WTC11 (cell line): ENCODE measurements around the gene PAM. TPM values are rescaled to one million over a fixed set of nuclear protein-coding genes. Genes with fewer than 3 reads are reported as not detected.

Source experiments
- ATAC-seq: fragments of 200-7000 bp; cut with Tn5 transposase; 2 replicates; pipeline ENCODE4 v1.10.0; 2021; ENCODE audit warnings: mild to moderate bottlenecking, moderate library complexity
- CTCF ChIA-PET: fragments of 300-600 bp; sonication (Branson Sonifier 250); formaldehyde crosslinking; loops from one replicate; lab custom pipeline; 2021; ENCODE audit warnings: antibody characterized with exemption; lab: Charles Lee
- POLR2A ChIA-PET: fragments of 350-600 bp; sonication (Branson Sonifier 250); formaldehyde crosslinking; loops from one replicate; lab custom pipeline; 2021; ENCODE audit warnings: antibody characterized with exemption; lab: Charles Lee
- DNase-seq: peaks from one replicate; pipeline ENCODE4 v3.0.0; 2021; ENCODE audit warnings: low spot score
- H3K27ac Mint-ChIP-seq: 2 replicates; pipeline ENCODE4 v1.8.0; 2021; ENCODE audit warnings: mixed read lengths
- H3K27me3 Mint-ChIP-seq: 2 replicates; pipeline ENCODE4 v1.8.0; 2021; ENCODE audit warnings: low read depth, mild to moderate bottlenecking, moderate library complexity, mixed read lengths
- H3K36me3 Mint-ChIP-seq: 2 replicates; pipeline ENCODE4 v1.8.0; 2021; ENCODE audit warnings: mixed read lengths
- H3K4me1 Mint-ChIP-seq: 2 replicates; pipeline ENCODE4 v1.8.0; 2022; ENCODE audit warnings: mixed read lengths
- H3K4me3 Mint-ChIP-seq: 2 replicates; pipeline ENCODE4 v1.8.0; 2021; ENCODE audit warnings: mild to moderate bottlenecking, moderate library complexity, mixed read lengths
- H3K9me3 Mint-ChIP-seq: 2 replicates; pipeline ENCODE4 v1.8.0; 2021; ENCODE audit warnings: mixed read lengths
- CBFB ChIP-seq: sonication (generic); formaldehyde crosslinking; IDR thresholded peaks from 2 replicates; pipeline ENCODE4 v1.8.1; 2022; ENCODE audit warnings: mild to moderate bottlenecking, low read depth, missing genetic modification reagents
- CREM ChIP-seq: sonication (generic); formaldehyde crosslinking; IDR thresholded peaks from 2 replicates; pipeline ENCODE4 v1.8.1; 2022; ENCODE audit warnings: mild to moderate bottlenecking, missing genetic modification reagents, moderate library complexity
- ELF4 ChIP-seq: sonication (generic); formaldehyde crosslinking; IDR thresholded peaks from 2 replicates; pipeline ENCODE4 v1.8.1; 2022; ENCODE audit warnings: low read depth, mild to moderate bottlenecking, moderate library complexity, missing genetic modification reagents
- EMX1 ChIP-seq: fragments of 250-450 bp; sonication (Bioruptor Pico); IDR thresholded peaks from 2 replicates; pipeline ENCODE4 v1.8.0; 2021; ENCODE audit warnings: mild to moderate bottlenecking
- FOXJ3 ChIP-seq: sonication (generic); formaldehyde crosslinking; IDR thresholded peaks from 2 replicates; pipeline ENCODE4 v1.9.0; 2021; ENCODE audit warnings: missing genetic modification reagents, mild to moderate bottlenecking, borderline replicate concordance
- GABPB1 ChIP-seq: sonication (generic); formaldehyde crosslinking; IDR thresholded peaks from 2 replicates; pipeline ENCODE4 v1.8.1; 2023; ENCODE audit warnings: mild to moderate bottlenecking, missing genetic modification reagents
- GTF2I ChIP-seq: fragments of 250-450 bp; sonication (Bioruptor Pico); conservative IDR thresholded peaks from 2 replicates; pipeline ENCODE4 v1.4.0; 2021; ENCODE audit warnings: mild to moderate bottlenecking
- JUN ChIP-seq: sonication (generic); formaldehyde crosslinking; IDR thresholded peaks from 2 replicates; pipeline ENCODE4 v1.8.0; 2023; ENCODE audit warnings: mild to moderate bottlenecking, missing genetic modification reagents
- NFE2L1 ChIP-seq: sonication (generic); formaldehyde crosslinking; IDR thresholded peaks from 2 replicates; pipeline ENCODE4 v1.8.1; 2023; ENCODE audit warnings: missing genetic modification reagents
- PRRX2 ChIP-seq: fragments of 250-450 bp; sonication (Bioruptor Pico); IDR thresholded peaks from 2 replicates; pipeline ENCODE4 v1.8.0; 2021; ENCODE audit warnings: mild to moderate bottlenecking
- SMAD3 ChIP-seq: sonication (generic); formaldehyde crosslinking; IDR thresholded peaks from 2 replicates; pipeline ENCODE4 v1.8.0; 2022; ENCODE audit warnings: missing genetic modification reagents, mild to moderate bottlenecking, borderline replicate concordance
- SOX15 ChIP-seq: fragments of 250-450 bp; sonication (Bioruptor Pico); IDR thresholded peaks from 2 replicates; pipeline ENCODE4 v1.9.0; 2021; ENCODE audit warnings: mild to moderate bottlenecking
- SP1 ChIP-seq: sonication (generic); formaldehyde crosslinking; conservative IDR thresholded peaks from 2 replicates; pipeline ENCODE4 v1.8.1; 2022; ENCODE audit warnings: missing genetic modification reagents
- TP53 ChIP-seq: sonication (generic); formaldehyde crosslinking; IDR thresholded peaks from 2 replicates; pipeline ENCODE4 v1.8.1; 2023; ENCODE audit warnings: mild to moderate bottlenecking, missing genetic modification reagents
- ZBTB21 ChIP-seq: sonication (generic); formaldehyde crosslinking; IDR thresholded peaks from 2 replicates; pipeline ENCODE4 v1.8.1; 2023; ENCODE audit warnings: mild to moderate bottlenecking, missing genetic modification reagents, borderline replicate concordance
- ZNF138 ChIP-seq: sonication (generic); formaldehyde crosslinking; conservative IDR thresholded peaks from 2 replicates; pipeline ENCODE4 v1.8.1; 2022; ENCODE audit warnings: mild to moderate bottlenecking, moderate library complexity, missing genetic modification reagents
- ZNF219 ChIP-seq: sonication (generic); formaldehyde crosslinking; IDR thresholded peaks from 2 replicates; pipeline ENCODE4 v1.8.0; 2023; ENCODE audit warnings: missing genetic modification reagents, mild to moderate bottlenecking, borderline replicate concordance
- ZNF263 ChIP-seq: sonication (generic); formaldehyde crosslinking; IDR thresholded peaks from 2 replicates; pipeline ENCODE4 v1.8.1; 2022; ENCODE audit warnings: low read depth, mild to moderate bottlenecking, moderate library complexity, missing genetic modification reagents
- ZNF317 ChIP-seq: sonication (generic); formaldehyde crosslinking; IDR thresholded peaks from 2 replicates; pipeline ENCODE4 v1.8.1; 2023; ENCODE audit warnings: low read depth, mild to moderate bottlenecking, moderate library complexity, missing genetic modification reagents, borderline replicate concordance
- ZNF671 ChIP-seq: fragments of 250-450 bp; sonication (Bioruptor Pico); IDR thresholded peaks from 2 replicates; pipeline ENCODE4 v1.8.0; 2021; ENCODE audit warnings: mild to moderate bottlenecking
- total RNA-seq: library from RNA; stranded (reverse); gene quantifications from 3 replicates; pipeline ENCODE4 v1.2.3, GENCODE V29; 2021
- TF ChIP-seq, protein P1 (sequence below): fragments of 250-450 bp; sonication (Bioruptor Pico); IDR thresholded peaks from 2 replicates; pipeline ENCODE4 v1.9.0; 2021; ENCODE audit warnings: moderate library complexity, mild to moderate bottlenecking, inconsistent platforms, borderline replicate concordance
- TF ChIP-seq, protein P2 (sequence below): sonication (generic); formaldehyde crosslinking; IDR thresholded peaks from 2 replicates; pipeline ENCODE4 v1.8.0; 2023; ENCODE audit warnings: missing genetic modification reagents
- TF ChIP-seq, protein P3 (sequence below): sonication (generic); formaldehyde crosslinking; IDR thresholded peaks from 2 replicates; pipeline ENCODE4 v1.8.1; 2022; ENCODE audit warnings: low read depth, missing genetic modification reagents, borderline replicate concordance
- TF ChIP-seq, protein P4 (sequence below): sonication (generic); formaldehyde crosslinking; IDR thresholded peaks from 2 replicates; pipeline ENCODE4 v1.8.0; 2022; ENCODE audit warnings: missing genetic modification reagents
- TF ChIP-seq, protein P5 (sequence below): fragments of 250-450 bp; sonication (Bioruptor Pico); conservative IDR thresholded peaks from 2 replicates; pipeline ENCODE4 v1.9.0; 2021; ENCODE audit warnings: mild to moderate bottlenecking

The PAM gene
- total RNA-seq, 1 experiment from 2014 or later = 52.3 TPM

DNA sequence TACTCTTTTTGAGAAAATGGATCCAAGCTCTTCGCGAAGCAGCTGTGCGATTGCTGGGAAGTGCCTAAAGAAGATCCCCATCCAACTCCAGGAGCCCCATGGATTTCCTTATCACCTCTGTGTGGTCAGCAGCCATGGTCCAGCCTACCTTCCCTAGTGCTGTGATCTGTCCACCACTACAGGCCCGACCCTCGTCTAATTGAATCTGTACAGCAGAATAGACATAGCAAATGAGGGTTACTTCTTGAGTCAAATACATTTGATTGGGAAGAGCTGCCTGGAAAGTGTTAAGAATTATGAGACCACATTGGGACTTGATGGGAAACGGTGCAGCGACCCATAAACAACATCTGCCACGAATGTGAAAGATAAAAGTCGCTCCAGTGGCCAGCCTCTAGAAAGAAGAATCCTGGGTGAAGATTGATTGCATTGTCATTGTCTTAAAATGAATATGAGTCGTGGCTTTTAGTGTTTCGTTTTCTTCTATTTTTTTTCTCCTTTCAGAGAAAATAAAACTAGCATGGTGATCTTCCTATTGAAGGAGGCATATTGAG is 118.4 kb downstream of the PAM start:
- Mint-ChIP-seq H3K9me3 (no peaks in the 10 kb centered on the region), H3K27ac (no peak overlapping the region), H3K4me1 (peaks cover 13% of the 10 kb centered on the region), H3K27me3 (no peaks in the 10 kb centered on the region), H3K4me3 (no peak overlapping the region), H3K36me3 (no peaks in the 10 kb centered on the region; the same call in 1 of the 2 replicates)
- ATAC-seq (no peak), DNase-seq (no peak)
- CTCF ChIA-PET = no interaction called here
- TF ChIP-seq GTF2I (CRISPR knock-in tag) = no peak
- POLR2A ChIA-PET = no interaction called here

DNA sequence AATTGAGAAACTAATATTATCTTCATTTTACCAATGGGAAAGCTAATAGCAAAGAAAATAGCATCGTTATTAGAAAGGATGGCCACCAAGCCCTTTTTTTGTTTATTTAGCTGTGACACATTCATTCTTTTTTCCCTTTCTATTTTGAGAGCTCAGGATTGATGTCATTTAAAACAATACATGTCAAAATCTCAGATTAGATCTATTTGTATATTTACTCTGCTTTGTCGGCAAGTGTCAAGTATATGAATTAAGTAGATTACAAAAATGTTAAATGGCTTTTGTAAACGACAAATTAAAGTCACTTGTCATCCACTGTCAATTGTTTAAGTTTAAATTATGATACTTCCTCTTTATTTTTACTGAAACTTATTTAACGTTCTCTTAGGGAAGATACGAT is 118.9 kb downstream of the PAM start:
- Mint-ChIP-seq H3K27ac (no peak overlapping the region), H3K36me3 (no peaks in the 10 kb centered on the region; the same call in 1 of the 2 replicates), H3K4me1 (peaks cover 13% of the 10 kb centered on the region), H3K9me3 (no peaks in the 10 kb centered on the region), H3K27me3 (no peaks in the 10 kb centered on the region), H3K4me3 (no peak overlapping the region)
- CTCF ChIA-PET = no interaction called here
- TF ChIP-seq ZBTB21 (CRISPR knock-in tag) (no peak), GABPB1 (CRISPR knock-in tag) (no peak), FOXJ3 (no peak), SOX15 (CRISPR knock-in tag) (no peak), ELF4 (CRISPR knock-in tag) (no peak), SP1 (no peak), TP53 (no peak), ZNF138 (CRISPR knock-in tag) (no peak)
- TF ChIP-seq, protein P1, sequence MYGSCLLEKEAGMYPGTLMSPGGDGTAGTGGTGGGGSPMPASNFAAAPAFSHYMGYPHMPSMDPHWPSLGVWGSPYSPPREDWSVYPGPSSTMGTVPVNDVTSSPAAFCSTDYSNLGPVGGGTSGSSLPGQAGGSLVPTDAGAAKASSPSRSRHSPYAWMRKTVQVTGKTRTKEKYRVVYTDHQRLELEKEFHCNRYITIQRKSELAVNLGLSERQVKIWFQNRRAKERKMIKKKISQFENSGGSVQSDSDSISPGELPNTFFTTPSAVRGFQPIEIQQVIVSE (CRISPR knock-in tag) = no peak
- TF ChIP-seq, protein P2, sequence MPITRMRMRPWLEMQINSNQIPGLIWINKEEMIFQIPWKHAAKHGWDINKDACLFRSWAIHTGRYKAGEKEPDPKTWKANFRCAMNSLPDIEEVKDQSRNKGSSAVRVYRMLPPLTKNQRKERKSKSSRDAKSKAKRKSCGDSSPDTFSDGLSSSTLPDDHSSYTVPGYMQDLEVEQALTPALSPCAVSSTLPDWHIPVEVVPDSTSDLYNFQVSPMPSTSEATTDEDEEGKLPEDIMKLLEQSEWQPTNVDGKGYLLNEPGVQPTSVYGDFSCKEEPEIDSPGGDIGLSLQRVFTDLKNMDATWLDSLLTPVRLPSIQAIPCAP = no peak
- POLR2A ChIA-PET = no interaction called here
- no peak for DNase-seq
- no peak for ATAC-seq

DNA sequence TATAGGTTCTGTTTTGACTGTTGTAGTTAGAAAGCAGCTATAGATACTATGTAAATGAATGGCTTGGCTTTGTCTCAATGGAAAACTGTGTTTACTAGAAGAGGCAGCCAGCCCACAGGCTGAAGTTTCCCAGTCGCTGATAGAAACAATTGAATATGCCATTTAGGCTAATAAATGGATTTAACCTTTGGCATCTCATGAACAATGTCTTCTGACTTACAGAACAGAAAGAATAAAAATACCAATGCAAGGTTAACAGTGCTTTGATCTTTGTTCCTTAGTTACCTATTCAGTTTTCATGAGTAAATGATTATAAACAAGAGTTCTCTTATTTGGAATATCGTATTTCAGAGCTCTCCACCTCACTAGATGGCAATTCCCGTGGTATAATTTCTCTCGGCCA is 120.6 kb downstream of the PAM start:
- no peak for ATAC-seq
- ChIA-PET CTCF (interaction anchor here (3.0 kb wide), 1 partner anchor 195 kb away, joined by 6 read pairs; no protein-coding TSS in a partner anchor), POLR2A (no interaction called here)
- Mint-ChIP-seq H3K27ac (peak overlapping the region; percentile 76), H3K36me3 (no peaks in the 10 kb centered on the region), H3K27me3 (no peaks in the 10 kb centered on the region), H3K4me1 (peaks cover 13% of the 10 kb centered on the region), H3K4me3 (no peak overlapping the region), H3K9me3 (no peaks in the 10 kb centered on the region)
- no peak for DNase-seq
- TF ChIP-seq, protein P3, sequence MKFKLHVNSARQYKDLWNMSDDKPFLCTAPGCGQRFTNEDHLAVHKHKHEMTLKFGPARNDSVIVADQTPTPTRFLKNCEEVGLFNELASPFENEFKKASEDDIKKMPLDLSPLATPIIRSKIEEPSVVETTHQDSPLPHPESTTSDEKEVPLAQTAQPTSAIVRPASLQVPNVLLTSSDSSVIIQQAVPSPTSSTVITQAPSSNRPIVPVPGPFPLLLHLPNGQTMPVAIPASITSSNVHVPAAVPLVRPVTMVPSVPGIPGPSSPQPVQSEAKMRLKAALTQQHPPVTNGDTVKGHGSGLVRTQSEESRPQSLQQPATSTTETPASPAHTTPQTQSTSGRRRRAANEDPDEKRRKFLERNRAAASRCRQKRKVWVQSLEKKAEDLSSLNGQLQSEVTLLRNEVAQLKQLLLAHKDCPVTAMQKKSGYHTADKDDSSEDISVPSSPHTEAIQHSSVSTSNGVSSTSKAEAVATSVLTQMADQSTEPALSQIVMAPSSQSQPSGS (CRISPR knock-in tag) = no peak
- TF ChIP-seq NFE2L1 (CRISPR knock-in tag) (no peak), JUN (CRISPR knock-in tag) (no peak), ZNF138 (CRISPR knock-in tag) (no peak), ZNF671 (CRISPR knock-in tag) (no peak), PRRX2 (CRISPR knock-in tag) (no peak), CREM (CRISPR knock-in tag) (no peak), ZNF219 (CRISPR knock-in tag) (no peak), TP53 (no peak), EMX1 (CRISPR knock-in tag) (no peak), ZNF263 (CRISPR knock-in tag) (no peak), ZNF317 (CRISPR knock-in tag) (no peak), SMAD3 (CRISPR knock-in tag) (no peak), CBFB (no peak)
- TF ChIP-seq, protein P4, sequence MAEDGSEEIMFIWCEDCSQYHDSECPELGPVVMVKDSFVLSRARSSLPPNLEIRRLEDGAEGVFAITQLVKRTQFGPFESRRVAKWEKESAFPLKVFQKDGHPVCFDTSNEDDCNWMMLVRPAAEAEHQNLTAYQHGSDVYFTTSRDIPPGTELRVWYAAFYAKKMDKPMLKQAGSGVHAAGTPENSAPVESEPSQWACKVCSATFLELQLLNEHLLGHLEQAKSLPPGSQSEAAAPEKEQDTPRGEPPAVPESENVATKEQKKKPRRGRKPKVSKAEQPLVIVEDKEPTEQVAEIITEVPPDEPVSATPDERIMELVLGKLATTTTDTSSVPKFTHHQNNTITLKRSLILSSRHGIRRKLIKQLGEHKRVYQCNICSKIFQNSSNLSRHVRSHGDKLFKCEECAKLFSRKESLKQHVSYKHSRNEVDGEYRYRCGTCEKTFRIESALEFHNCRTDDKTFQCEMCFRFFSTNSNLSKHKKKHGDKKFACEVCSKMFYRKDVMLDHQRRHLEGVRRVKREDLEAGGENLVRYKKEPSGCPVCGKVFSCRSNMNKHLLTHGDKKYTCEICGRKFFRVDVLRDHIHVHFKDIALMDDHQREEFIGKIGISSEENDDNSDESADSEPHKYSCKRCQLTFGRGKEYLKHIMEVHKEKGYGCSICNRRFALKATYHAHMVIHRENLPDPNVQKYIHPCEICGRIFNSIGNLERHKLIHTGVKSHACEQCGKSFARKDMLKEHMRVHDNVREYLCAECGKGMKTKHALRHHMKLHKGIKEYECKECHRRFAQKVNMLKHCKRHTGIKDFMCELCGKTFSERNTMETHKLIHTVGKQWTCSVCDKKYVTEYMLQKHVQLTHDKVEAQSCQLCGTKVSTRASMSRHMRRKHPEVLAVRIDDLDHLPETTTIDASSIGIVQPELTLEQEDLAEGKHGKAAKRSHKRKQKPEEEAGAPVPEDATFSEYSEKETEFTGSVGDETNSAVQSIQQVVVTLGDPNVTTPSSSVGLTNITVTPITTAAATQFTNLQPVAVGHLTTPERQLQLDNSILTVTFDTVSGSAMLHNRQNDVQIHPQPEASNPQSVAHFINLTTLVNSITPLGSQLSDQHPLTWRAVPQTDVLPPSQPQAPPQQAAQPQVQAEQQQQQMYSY (CRISPR knock-in tag) = no peak
- TF ChIP-seq, protein P5, sequence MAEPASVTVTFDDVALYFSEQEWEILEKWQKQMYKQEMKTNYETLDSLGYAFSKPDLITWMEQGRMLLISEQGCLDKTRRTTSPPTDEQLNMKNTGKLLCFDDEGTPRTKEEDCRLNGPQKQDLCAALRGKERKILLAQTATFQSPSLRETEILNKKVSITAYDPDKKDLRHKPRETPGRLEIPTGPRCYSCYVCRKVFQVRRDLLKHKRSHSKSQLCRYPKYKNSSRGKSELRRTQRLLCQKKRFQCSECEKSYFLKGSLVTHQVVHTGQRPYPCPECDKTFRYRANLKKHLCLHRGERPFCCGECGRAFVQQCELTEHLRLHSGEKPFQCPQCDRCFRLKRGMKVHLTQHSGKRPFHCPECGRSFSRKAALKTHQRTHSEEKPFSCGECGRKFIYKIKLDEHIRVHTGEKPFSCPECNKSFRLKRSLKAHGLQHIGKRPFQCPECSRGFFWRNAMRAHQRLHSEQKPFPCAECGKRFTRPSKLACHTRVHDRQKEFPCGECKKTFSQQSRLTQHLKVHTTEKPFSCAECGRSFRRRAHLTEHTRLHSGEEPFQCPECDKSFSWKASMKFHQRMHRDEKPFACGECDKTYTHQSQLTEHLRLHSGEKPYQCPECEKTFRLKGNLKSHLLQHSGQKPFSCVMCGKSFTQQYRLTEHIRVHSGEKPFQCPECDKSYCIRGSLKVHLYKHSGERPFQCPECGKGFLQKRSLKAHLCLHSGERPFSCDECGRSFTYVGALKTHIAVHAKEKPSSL (CRISPR knock-in tag) = no peak
